Measurements from ENCODE around the gene WNT3. TPM values are rescaled to one million over a fixed set of nuclear protein-coding genes. Genes with fewer than 3 reads are reported as not detected.

WNT3 gene
- total RNA-seq, 1 experiment from 2014 or later: 6.1 TPM

- TF ChIP-seq, protein P1, sequence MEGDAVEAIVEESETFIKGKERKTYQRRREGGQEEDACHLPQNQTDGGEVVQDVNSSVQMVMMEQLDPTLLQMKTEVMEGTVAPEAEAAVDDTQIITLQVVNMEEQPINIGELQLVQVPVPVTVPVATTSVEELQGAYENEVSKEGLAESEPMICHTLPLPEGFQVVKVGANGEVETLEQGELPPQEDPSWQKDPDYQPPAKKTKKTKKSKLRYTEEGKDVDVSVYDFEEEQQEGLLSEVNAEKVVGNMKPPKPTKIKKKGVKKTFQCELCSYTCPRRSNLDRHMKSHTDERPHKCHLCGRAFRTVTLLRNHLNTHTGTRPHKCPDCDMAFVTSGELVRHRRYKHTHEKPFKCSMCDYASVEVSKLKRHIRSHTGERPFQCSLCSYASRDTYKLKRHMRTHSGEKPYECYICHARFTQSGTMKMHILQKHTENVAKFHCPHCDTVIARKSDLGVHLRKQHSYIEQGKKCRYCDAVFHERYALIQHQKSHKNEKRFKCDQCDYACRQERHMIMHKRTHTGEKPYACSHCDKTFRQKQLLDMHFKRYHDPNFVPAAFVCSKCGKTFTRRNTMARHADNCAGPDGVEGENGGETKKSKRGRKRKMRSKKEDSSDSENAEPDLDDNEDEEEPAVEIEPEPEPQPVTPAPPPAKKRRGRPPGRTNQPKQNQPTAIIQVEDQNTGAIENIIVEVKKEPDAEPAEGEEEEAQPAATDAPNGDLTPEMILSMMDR (IDR thresholded peaks at IDR 0.05; ENCODE audit: unreplicated experiment): no peak
- peaks cover 25% of the 10 kb centered on the region for H3K36me3 Mint-ChIP-seq (ENCODE audit: insufficient read depth, unreplicated experiment)
- CTCF ChIA-PET: interaction anchor here (0.6 kb wide), 1 partner anchor 19 kb away, joined by 5 read pairs; no protein-coding TSS in a partner anchor
- H3K27ac Mint-ChIP-seq (ENCODE audit: unreplicated experiment): no peak overlapping the region
- intact Hi-C loops (cut with micrococcal nuclease; ENCODE audit: unreplicated experiment): no loop called here
- H3K27me3 Mint-ChIP-seq (ENCODE audit: unreplicated experiment): peaks cover 31% of the 10 kb centered on the region
- H3K4me3 Mint-ChIP-seq (ENCODE audit: low read depth, unreplicated experiment): no peak overlapping the region
- H3K9me3 Mint-ChIP-seq (ENCODE audit: low read depth, unreplicated experiment): no peaks in the 10 kb centered on the region
- no peak for DNase-seq
- peaks cover 2% of the 10 kb centered on the region for H3K4me1 Mint-ChIP-seq (ENCODE audit: low read depth, unreplicated experiment)
- no TSS peak for BruUV-seq (replicated peaks)
Observed at GRCh38 chr17:46774108-46774737, 44.3 kb downstream of the WNT3 start.

DNA sequence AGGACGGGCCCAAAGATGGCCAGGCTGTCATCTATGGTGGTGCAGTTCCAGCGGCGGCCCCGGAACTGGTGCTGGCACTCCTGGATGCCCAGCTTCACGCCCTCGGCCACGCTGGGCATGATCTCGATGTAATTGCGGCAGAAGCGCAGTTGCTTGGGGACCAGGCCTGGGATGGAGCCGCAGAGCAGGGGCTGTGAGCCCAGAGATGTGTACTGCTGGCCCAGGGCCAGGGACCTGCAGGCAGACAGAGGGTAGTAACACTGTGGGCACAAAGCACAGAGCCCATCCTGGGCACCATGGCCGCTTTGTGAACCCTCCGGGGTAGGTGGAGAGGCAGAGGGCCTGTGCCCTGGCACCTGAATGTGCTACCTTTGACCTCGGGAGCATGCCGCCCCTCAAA, 44.8 kb downstream of the WNT3 start:
- CTCF ChIA-PET: no interaction called here
- H3K9me3 Mint-ChIP-seq (ENCODE audit: low read depth, unreplicated experiment): no peaks in the 10 kb centered on the region
- no peak for DNase-seq
- peaks cover 26% of the 10 kb centered on the region for H3K27me3 Mint-ChIP-seq (ENCODE audit: unreplicated experiment)
- intact Hi-C loops (cut with micrococcal nuclease; ENCODE audit: unreplicated experiment): no loop called here
- no TSS peak for BruUV-seq (replicated peaks)
- TF ChIP-seq, protein P1 (IDR thresholded peaks at IDR 0.05; ENCODE audit: unreplicated experiment): no peak
- peaks cover 25% of the 10 kb centered on the region for H3K36me3 Mint-ChIP-seq (ENCODE audit: insufficient read depth, unreplicated experiment)
- H3K27ac Mint-ChIP-seq (ENCODE audit: unreplicated experiment): no peak overlapping the region
- no peak overlapping the region for H3K4me3 Mint-ChIP-seq (ENCODE audit: low read depth, unreplicated experiment)
- H3K4me1 Mint-ChIP-seq (ENCODE audit: low read depth, unreplicated experiment): peaks cover 5% of the 10 kb centered on the region

DNA sequence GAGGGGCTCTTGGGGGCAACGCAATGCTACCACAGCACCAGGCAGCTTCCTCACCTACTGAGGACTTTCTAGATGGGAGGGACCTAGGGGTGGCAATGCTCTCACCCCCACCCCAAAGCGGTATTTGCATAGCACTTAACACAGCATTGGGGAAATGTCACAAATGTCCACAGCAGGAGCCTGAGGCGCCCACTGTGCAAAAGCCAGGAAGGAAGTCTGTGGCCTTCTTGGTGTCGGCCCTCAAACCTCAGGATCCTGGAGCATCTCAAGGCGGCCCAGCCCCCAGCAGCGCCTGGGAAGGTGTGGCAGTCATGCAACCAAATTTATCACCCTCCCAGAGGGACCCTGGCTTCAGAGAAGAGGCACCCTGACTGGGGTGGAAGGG, 45.3 kb downstream of the WNT3 start:
- DNase-seq: no peak
- TF ChIP-seq, protein P1 (IDR thresholded peaks at IDR 0.05; ENCODE audit: unreplicated experiment): no peak
- peaks cover 21% of the 10 kb centered on the region for H3K27me3 Mint-ChIP-seq (ENCODE audit: unreplicated experiment)
- no TSS peak for BruUV-seq (replicated peaks)
- H3K4me1 Mint-ChIP-seq (ENCODE audit: low read depth, unreplicated experiment): peaks cover 5% of the 10 kb centered on the region
- CTCF ChIA-PET: interaction anchor here (0.9 kb wide), 1 partner anchor 8 kb away, joined by 3 read pairs; no protein-coding TSS in a partner anchor
- peaks cover 28% of the 10 kb centered on the region for H3K36me3 Mint-ChIP-seq (ENCODE audit: insufficient read depth, unreplicated experiment)
- intact Hi-C loops (cut with micrococcal nuclease; ENCODE audit: unreplicated experiment): no loop called here
- peak overlapping the region; percentile 69 for H3K4me3 Mint-ChIP-seq (ENCODE audit: low read depth, unreplicated experiment)
- H3K9me3 Mint-ChIP-seq (ENCODE audit: low read depth, unreplicated experiment): no peaks in the 10 kb centered on the region
- H3K27ac Mint-ChIP-seq (ENCODE audit: unreplicated experiment): peak overlapping the region; percentile 5

GRCh38 chr17:46772475-46773220, 45.8 kb downstream of the WNT3 start:
- Mint-ChIP-seq H3K9me3 (ENCODE audit: low read depth, unreplicated experiment) (no peaks in the 10 kb centered on the region), H3K4me3 (ENCODE audit: low read depth, unreplicated experiment) (peak overlapping the region; percentile 69), H3K27ac (ENCODE audit: unreplicated experiment) (peak overlapping the region; percentile 5), H3K4me1 (ENCODE audit: low read depth, unreplicated experiment) (peaks cover 5% of the 10 kb centered on the region), H3K36me3 (ENCODE audit: insufficient read depth, unreplicated experiment) (peaks cover 30% of the 10 kb centered on the region), H3K27me3 (ENCODE audit: unreplicated experiment) (peaks cover 16% of the 10 kb centered on the region)
- no TSS peak for BruUV-seq (replicated peaks)
- intact Hi-C loops (cut with micrococcal nuclease; ENCODE audit: unreplicated experiment): no loop called here
- CTCF ChIA-PET: interaction anchor here (0.6 to 0.9 kb wide), 2 partner anchors 9 to 40 kb away, joined by 3 read pairs; no protein-coding TSS in a partner anchor
- TF ChIP-seq, protein P1 (IDR thresholded peaks at IDR 0.05; ENCODE audit: unreplicated experiment): no peak
- no peak for DNase-seq
